ENCODE measurements around the gene ZNF462.

The ZNF462 gene

DNA sequence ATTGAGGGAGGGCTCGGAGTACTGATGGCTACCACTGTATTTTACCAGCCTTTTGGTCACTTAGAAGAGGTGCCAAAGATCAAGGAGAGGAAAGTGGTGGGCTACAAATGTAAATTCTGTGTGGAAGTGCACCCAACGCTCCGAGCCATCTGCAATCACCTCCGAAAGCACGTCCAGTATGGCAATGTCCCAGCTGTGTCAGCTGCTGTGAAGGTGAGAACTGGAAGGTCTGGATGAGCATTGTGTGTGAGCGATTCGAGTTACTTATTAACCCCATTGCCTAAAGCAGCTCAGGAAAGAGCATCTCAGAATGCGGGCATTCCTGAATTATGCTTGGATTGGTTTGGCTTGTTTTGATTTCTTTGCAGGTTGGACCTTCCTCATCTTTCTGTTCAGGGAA lies 67.5 kb downstream of the ZNF462 start:
- DNase-seq = no peak

DNA sequence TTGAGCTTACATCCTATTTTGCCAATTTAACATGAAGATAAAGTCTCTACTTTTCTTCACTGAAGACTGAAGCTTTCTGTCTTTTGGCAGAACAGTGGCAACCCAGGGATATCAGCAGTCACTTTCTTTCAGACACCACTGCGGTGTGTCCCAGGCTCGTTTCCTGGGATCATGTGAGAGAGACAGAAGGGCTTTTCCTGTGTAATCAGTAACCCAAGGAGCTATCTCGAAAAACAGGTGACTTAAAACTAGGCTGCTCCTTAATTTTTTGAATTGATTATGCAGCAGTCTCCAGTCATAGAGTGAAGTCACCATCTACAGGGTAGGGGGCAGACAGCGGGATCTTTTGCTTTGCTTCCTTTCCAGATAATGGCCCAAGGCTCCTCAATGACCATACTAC lies 68.5 kb downstream of the ZNF462 start:
- DNase-seq = no peak

DNA sequence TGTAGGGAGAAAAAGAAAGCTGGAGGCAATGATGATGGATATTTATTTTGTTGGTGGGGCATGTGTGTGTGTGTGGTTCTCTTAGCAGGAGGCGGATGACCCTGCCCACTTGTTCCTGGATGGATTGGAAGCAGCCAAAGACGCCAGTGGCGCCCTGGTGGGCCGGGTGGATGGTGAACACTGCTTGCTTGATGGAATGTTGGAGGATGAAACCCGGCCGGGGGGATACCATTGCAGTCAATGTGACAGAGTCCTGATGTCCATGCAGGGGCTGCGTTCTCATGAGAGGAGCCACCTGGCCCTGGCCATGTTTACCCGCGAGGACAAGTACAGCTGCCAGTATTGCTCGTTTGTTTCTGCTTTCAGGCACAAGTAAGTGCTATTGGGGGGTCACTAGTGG lies 69.2 kb downstream of the ZNF462 start:
- no peak for DNase-seq

DNA sequence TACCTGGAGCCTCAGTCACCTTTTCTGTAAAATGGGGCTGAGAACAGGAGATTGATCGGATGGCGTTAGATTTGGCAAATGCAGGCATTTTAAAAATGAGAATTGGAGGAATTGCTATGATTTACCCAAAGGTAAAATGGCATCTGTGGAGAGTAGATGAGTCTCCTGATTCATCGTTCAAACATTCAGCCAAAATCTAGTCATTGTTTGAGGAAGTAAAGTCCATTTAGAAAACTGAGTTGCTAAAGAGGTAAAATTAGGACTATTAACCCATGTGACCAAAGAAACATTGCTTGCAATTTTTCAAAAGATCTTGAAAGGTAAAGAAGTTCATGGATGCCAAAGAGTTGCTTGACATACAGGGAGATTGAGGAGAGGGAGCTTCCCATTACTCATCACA lies 69.7 kb downstream of the ZNF462 start:
- DNase-seq = no peak

DNA sequence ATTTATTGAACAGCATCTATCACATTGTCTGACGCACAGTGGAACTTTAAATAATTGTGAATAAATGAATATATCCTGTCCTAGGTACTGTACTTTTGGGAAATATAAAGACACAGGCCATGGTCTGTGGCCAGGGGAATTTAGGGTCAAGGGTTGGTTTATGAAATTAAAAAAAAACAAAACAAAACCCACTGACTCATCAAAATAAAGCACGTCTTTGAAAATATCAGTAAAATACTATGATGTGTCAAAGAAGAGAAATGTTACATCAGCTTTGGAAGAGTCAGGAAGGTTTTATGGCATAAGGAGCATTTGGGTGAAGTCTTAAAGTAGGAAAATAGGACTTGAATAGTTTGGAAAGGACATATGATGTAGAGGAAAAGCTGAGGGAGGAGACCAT lies 70.5 kb downstream of the ZNF462 start:
- DNase-seq = no peak

DNA sequence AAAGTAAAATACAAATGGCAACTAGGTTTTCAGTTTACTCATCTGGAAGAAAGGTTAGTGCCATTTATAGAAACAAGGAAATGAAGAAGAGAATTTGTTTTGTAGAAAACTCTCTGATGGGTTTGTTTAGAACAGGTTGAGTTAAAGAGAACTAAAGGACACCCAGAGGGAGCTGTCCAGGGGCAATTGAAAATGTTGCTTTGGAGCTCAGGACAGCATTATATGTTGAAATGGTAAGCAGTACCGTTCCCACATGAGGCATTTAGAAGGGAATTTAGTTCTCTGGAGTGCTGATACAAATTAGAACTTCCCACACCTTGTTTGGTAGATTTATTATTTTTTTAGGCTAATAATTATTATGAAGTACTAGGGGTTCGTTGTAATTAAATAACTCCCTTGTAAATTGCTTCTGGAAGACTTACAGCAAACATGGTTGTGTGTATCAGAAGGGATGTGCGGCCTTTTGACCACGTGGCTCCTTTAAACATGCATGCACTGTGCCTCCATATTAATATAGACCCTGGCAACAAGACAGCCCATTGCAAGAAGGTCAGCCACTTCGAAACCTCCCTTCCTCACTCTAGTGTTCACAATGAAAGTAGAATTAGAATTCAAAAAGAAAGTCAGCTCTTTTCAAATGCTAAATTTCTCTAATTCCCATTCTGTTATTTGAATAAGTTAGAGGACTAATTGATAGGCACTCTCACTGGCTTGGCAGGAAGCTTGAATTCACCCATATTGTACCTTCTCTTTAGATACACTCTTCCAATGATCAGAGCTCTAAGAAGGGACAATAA lies 71.7 kb downstream of the ZNF462 start:
- DNase-seq = no peak

DNA sequence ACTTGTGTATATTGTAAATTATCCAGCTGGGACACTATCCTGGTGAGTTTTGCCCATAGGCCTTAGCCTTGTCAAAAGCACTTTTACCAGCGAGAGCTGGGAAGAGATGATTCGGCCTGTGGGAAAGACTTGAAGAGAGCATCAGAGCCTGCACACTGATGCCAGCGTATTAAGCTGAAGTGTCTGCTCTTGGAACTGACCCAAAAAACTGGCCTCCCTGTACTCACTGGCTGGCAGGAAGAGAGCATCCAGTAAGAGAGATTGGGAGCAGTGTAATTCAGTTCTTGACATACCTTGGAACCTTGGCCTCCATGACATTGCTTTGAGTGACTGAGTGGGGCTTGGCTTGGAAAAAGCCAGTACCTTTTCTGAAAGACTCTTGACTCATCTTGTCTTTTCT lies 73.7 kb downstream of the ZNF462 start:
- no peak for DNase-seq

DNA sequence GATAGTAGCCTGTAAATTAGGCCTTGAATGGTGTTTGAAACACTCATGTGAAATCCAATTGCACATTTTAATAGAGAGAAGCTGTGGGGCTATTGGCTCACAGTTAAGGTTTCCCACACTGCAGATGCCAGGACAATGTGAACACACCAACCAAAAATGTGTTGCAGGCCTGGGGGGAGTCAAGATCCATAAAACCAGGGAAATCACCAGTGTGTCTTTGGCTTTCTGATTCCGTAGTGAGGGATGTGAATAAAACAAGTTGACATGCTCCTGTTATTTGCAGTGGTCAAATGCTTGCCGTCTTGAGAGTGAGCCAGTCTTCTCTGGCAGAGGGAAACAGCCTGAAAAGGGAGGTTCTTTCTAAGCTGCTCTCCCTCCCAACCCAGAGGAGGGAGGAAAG lies 79.0 kb downstream of the ZNF462 start:
- no peak for DNase-seq

DNA sequence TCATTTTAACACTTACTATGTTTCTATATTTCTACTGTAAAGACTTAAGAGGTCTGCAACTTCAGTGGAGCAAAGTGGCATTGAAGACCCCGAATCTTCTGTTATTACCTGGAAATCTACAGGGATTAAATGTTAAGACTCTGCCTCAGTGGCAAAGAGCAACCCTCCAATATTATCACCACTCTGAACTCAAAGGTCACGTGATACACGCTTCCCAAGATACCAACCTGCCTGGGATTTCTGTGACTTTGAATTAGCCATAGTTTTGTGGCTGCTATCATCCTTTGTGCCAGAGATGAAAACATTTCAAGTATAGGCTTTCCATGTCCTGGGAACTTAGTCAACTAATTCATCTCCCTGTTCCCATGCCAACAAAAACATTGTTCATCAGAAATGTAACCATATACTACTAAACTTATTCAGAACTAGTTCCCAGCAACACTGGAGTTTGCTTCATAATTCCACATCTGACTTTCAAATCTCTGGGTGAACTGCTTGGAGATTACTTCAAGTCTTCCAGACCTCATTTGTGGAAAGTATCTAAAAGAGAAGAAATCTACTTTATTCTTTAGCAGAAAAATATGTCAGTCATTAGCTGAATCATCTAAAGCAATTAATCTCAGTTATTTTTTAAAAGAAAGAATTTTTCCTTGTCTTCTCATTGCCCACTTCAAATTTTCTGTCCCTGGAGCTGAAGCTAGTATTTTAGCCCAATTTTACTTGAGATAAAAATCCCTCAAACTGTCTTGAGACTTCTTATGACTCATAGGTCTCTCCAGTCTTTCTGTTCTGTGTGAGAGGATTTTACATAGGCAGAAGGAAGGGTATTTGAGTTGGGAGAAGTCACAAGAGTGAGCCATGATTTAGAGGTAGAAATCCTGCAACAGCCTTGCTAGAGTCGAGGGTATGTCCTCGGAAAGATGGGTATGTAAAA lies 83.0 kb downstream of the ZNF462 start:
- DNase-seq = no peak

DNA sequence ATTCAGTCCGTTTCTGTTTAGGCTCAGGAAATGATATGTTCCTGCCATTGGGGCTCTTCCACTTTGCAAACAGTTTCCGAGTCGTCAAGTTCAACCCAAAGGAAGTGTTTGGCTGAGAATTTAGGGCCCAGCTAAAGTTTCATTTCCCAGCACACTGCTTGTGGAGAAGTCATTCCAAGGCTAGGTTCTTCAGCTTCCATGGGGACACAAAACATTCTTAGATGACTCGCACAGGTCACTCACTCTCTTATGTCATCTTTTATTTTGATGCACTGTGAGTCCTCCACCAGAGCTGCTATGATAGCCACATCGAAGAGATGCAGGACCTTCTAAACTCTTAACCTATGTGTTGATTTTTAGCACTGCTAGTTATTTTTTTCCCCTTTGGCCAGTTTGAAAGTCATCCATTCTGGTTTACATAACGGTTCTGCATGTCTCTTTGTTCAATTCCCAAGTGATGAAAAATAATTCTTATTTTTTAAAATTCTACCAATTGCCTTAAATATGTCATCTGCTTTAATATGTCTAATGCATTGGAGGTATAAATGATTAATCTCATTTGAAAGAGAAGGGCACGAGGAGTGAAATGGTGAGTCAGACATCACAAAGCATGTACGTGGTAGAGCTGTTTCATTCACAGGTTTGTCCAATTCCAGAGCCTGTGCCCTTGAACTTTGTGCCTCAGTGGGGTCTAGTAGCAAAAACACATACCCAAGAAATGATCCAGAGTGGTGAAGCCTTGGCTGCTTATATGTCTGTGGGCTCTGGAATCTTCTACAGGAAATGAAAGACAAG lies 84.3 kb downstream of the ZNF462 start:
- no peak for DNase-seq

DNA sequence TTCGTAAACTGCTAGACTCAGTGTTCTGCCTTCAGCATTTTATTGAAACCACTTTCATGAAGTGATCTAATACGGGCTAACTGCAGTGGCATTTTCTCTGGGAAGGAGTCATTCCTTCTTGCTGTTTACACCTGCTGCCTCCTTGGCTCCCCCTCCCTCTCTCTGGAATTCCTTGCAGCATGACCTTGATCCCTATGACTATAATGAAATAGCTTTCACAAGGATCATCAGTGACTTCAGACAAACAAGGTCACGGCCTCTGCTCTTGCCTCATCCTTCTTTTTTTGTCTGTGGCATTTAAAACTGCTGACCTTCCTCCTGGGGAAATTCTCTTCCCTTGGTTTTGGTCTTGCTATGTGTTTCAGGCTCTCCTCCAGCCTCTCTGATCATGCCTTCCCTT lies 90.2 kb downstream of the ZNF462 start:
- no peak for DNase-seq

DNA sequence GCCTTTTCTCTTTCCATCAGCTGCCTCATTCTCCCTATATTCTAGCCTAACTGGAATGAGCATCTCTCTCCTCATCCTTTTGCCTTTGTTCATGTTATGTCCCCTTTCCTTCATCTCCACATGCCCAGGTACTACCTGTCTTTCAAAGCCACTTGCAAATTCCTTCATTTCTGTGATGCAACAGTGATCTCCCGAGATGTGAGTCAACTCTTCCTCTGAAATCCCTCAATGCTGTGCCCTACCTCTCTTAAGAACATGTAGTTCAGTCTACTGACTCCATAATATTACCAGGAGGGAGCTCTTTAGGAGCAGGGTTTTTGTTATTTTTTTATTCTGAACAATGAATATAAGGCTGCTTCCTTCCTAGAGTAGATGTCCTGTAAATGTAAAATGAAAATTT lies 91.6 kb downstream of the ZNF462 start:
- DNase-seq = no peak

DNA sequence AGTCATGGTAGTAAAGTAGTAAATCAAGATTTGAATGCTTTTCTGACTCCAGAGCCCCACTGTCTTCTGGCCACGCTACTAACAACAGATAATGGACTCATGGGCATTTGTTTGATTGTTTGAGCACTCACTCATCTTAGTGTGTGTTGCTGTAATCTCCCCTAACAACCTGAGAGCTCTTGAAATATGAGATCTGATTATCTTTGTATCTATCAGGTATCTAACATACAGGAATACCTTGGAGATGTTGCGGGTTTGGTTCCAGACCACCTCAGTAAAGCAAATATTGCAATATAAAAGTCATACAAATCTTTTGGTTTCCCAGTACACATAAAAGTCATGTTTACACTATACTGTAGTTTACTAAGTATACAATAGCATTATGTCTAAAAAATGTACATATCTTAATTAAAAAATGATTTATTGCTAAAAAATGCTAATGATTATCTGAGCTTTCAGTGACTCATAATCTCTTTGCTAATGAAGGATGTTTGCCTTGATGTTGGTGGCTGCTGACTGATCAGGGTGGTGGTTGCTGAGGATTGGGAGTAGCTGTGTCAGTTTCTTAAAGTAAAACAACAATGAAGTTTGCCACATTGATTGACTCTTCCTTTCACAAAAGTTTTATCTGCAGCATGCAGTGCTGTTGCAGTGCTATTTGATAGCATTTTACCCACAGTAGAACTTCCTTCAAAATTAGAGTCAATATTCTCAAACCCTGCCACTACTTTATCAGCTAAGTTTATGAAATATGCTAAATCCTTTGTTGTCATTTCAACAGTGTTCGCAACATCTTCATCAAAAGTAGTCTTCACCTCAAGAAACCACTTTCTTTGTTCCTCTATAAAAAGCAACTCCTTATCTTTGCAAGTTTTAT lies 92.2 kb downstream of the ZNF462 start:
- no peak for DNase-seq

DNA sequence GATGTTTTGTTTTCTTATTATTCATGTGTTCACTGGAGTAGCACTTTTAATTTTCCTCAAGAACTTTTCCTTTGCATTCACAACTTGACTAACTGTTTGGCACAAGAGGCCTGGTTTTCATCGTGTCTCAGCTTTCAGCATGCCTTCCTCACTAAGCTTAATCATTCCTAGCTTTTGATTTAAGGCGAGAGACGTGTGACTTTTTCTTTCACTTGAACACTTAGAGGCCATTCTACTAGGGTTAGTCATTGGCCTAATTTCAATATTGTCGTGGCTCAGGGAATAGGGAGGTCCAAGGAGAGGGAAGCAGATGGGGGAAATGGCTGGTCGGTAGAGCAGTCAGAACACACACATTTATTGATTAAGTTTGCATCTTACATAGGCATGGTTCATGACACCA lies 94.0 kb downstream of the ZNF462 start:
- DNase-seq = no peak

DNA sequence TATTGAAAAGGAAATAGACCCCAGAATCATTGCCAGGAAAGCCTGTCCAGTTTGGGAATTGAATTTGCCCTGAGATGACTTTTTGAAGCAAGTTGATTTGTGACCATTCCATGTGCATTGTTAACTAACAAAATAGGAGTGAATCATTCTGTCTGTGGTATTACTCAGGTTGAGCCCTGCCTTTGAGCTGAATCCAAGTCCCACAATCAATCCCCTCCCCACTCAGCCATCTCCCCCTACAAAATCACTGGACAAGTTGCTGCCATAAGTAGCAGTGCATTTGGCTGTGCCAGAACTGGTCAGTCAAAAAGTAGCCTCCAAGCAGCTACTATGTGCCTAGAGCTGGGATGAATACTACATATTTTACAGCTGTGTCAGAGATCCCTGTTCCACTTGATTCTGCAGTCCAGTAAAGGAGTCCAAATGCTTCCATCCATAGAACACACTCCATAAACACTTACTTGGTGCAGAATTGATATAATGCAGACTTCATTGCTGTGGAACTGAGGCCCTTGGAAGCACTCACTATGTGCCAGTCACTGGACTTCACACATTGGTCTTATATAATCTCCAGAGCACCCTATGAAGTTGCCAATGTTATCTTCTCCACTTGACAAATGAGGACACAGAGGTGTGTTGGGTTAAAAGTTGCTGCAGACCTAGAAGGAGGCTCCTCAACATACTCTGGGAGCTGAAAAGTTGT lies 96.1 kb downstream of the ZNF462 start:
- DNase-seq = no peak

DNA sequence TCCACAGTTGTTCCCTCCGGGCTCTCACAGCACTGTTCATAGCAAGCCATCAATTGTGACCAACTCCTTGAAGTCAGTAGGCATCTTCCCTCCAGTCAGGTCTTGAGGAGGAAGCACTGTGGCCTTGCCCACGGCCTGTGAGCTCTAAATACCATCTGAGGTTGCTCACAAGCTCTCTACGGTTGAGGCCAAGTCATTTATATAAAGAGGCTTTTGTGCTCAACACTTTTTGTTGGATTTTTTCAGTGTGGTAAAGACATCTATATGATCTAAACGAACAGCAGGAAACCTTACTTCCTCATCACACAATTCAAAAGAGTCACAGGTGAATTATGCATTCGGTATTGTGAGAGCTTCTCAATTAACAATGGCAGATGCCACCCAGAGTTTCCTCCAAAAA lies 97.3 kb downstream of the ZNF462 start:
- DNase-seq = no peak

DNA sequence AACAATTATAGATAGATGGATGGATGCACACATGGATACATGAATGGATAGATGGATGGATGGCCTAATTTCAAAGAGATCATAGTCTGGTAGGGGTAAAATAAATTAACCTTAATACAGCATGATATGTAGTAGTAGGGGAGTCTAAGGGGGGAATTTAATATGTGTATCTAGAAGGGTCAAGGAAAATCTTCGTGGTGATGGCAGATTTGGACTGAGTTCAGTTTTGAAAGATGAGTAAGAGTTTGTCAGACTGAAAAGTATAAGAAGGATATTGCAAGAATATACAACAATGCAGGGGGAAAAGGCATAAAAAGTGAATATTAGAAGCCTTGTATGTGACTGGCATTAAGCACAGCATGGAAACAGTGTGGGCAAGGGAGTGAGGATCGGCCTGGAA lies 98.7 kb downstream of the ZNF462 start:
- no peak for DNase-seq

DNA sequence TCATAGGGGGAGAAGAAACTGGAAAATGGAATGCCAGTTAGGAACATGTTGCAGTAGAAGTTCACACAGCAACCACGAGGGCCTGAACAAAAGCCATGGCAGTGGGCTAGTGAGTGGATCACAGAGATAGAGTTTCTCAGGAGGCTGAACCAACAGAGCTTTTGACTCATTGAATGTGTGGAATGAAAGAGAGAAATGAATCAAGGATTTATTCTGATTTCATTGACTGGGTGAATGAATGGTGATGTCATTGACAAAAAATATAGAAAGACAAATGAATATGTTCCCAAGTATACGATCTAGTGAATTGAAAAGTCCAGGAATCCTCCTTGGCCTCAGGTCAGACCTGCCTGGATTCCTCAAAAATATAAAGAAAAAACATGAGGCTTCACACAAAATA lies 99.2 kb downstream of the ZNF462 start:
- no peak for DNase-seq

DNA sequence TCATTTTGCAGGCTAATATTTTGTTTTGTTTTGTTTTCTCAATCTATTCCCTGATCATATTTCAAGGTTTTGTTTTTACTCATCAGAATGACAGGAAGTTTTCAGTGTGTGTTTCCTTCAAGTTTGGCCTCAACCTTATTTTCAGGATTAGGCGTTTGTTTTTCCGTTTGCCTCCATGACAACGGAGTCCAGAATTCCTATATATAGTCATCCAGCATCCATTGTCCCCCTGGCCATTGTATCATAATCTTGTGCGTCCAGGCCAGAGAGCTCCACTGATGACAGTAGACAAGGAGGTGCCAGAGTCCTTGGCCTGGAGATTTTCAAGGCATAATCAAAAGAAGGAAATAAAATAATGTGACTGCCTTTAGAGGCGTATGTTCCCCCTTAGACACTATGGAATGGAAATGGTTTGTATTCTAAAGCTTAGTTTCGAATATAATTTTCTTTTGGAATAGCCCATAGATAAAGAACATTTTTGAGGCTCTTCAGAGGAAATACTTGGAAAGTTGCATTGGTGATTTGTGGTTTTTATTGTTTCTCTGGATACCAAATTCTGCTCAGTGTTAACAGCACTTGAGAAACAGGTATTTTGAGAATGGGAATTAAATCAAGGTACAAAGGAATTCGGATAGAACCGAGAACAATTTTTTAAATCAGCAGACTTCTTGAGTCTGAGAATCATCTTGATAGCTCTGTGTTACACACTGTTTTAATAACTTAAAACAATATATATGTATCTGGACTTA lies 99.8 kb downstream of the ZNF462 start:
- no peak for DNase-seq

DNA sequence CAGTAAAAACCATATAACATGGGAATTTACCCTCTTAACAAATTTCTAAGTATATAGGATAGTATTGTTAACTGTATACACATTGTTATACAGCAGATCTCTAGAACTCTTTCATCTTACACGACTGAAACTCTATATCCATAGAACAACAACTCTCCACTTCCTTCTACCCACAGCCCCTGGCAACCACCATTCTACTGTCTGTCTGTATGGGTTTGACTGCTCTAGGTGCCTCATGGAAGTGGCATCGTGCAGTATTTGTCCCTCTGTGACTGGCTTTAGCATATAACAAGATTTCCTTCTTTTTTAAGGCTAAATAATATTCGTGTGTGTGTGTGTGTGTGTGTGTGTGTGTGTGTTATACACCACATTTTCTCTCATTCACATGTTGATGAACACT lies 100.7 kb downstream of the ZNF462 start:
- DNase-seq = no peak

DNA sequence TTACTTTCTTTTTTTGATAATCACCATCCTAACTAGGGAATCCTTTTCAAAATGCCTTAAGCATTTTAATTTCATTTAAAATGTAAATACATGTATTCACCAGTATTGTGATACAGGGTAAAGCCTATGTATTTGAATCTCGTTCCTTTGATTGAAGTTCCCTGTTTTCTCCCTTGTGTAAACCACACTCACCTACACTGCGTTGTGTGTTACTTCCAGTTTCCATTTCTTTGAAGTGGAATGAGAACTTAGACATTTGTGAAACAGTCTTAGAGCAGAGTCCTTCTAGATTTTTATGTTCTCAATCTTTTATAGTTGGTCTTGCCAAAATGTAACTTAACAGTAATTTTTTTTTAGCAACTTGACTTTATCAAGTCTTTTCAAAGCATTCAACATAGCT lies 101.4 kb downstream of the ZNF462 start:
- DNase-seq = no peak
